Measurements from ENCODE around the gene SLC2A11. TPM values are rescaled to one million over a fixed set of nuclear protein-coding genes. Genes with fewer than 3 reads are reported as not detected.
A peak's percentile ranks its signal among the peaks of the same experiment; 100 is the strongest.

Gene SLC2A11
- total and polyA plus RNA-seq, 9 of the 15 experiments (the other 6 are each of a cell fraction or from before 2014, with no cell fraction given) = 0.44 to 2.7 (median 2.1) TPM

DNA sequence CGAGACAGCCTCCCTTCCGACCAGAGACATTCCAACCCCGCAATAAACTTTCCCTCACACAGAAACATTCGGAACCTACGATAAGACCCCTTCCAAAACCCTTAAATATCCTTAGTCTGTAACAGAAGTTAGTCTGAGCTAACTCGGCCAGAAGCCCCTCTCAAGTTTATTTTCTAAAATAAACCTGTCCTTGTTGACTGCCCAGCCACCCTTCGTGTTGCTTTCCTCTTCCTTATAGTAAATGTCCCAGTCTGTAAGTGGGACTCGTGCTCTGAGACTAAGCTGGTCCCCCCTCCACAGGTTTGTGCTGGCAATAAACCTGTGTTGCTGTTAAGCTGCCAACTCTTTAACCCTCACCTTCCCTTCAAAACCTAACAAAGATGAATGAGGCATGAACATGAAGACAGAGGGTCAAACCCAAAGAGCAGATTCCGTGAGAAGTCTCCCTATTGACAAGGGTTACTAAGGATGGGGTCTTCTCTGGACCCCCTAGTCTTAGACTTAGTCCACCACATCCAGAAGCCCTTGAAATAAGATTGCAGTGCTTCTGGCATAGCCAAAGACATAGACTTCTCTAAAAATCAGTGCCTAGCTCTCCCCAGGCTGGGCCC lies 54.7 kb downstream of the SLC2A11 start:
- Histone ChIP-seq H3K4me2 (ENCODE audit: insufficient read depth, low read length) (no peak overlapping the region), H3K27me3 (ENCODE audit: control insufficient read depth in 2 of 2, insufficient read depth in 2 of 2, low read length in 2 of 2) (no peaks in the 10 kb centered on the region), H3K9ac (ENCODE audit: insufficient read depth in 1 of 2, low read depth in 2 of 2, low read length in 2 of 2) (no peak overlapping the region), H3K27ac (ENCODE audit: extremely low read depth, low read depth, low read length) (no peak overlapping the region), H3K36me3 (ENCODE audit: control insufficient read depth, insufficient read depth, low read length) (peaks cover 18% of the 10 kb centered on the region; the same call in 2 of the 3 replicates), H3K4me3 (no peak overlapping the region), H3K4me1 (replicated peaks in 1 of 2; ENCODE audit: control insufficient read depth in 2 of 2, insufficient read depth in 2 of 2, low read length in 2 of 2) (no peaks in the 10 kb centered on the region; a peak in 1 of 5 replicates), H2AFZ (ENCODE audit: low read depth, low read length) (no peak overlapping the region), H4K20me1 (replicated peaks; ENCODE audit: control insufficient read depth, insufficient read depth, low read length) (no peaks in the 10 kb centered on the region), H3K79me2 (ENCODE audit: control insufficient read depth, insufficient read depth, low read length) (no peaks in the 10 kb centered on the region; the same call in 2 of the 3 replicates), H3K9me1 (ENCODE audit: control insufficient read depth, insufficient read depth, low read length) (no peaks in the 10 kb centered on the region), H3K9me3 (replicated peaks; ENCODE audit: control insufficient read depth, insufficient read depth, low read depth, low read length) (no peaks in the 10 kb centered on the region)
- ATAC-seq (no peak), DNase-seq (ENCODE audit: extremely low read depth in 1 of 4, low spot score in 3 of 4) (no peak), FAIRE-seq (no peak)
- no TSS peak for BruUV-seq (replicated peaks)
- POLR2A ChIA-PET = interaction anchor here (2.9 kb wide), 1 partner anchor 10 kb away, joined by 13 read pairs; no protein-coding TSS in a partner anchor
- CTCF ChIA-PET (ENCODE audit: low intra/inter-chr PET ratio) = no interaction called here
- TF ChIP-seq ZNF707 (CRISPR knock-in tag; conservative IDR thresholded peaks at IDR 0.05) (0 out of 2 replicates have a peak, but pooled peaks have one; percentile 40), ARID1B (IDR thresholded peaks at IDR 0.05) (no peak), GTF2E2 (tag; IDR thresholded peaks at IDR 0.05) (no peak), HNRNPK (IDR thresholded peaks at IDR 0.05; ENCODE audit: low read depth, low read length, poor library complexity, severe bottlenecking) (no peak)
- TF ChIP-seq, protein P1, sequence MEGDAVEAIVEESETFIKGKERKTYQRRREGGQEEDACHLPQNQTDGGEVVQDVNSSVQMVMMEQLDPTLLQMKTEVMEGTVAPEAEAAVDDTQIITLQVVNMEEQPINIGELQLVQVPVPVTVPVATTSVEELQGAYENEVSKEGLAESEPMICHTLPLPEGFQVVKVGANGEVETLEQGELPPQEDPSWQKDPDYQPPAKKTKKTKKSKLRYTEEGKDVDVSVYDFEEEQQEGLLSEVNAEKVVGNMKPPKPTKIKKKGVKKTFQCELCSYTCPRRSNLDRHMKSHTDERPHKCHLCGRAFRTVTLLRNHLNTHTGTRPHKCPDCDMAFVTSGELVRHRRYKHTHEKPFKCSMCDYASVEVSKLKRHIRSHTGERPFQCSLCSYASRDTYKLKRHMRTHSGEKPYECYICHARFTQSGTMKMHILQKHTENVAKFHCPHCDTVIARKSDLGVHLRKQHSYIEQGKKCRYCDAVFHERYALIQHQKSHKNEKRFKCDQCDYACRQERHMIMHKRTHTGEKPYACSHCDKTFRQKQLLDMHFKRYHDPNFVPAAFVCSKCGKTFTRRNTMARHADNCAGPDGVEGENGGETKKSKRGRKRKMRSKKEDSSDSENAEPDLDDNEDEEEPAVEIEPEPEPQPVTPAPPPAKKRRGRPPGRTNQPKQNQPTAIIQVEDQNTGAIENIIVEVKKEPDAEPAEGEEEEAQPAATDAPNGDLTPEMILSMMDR (IDR thresholded peaks at IDR 0.05 in 2 of 3, conservative IDR thresholded peaks at IDR 0.05 in 1 of 3; ENCODE audit: insufficient read depth in 2 of 3, low read depth in 1 of 3, low read length in 3 of 3) = no peak
- TF ChIP-seq, protein P2, sequence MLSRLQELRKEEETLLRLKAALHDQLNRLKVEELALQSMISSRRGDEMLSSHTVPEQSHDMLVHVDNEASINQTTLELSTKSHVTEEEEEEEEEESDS (CRISPR knock-in tag; IDR thresholded peaks at IDR 0.05) = no peak
- intact Hi-C loops (cut with micrococcal nuclease) (no loop called here), in situ Hi-C loops (cut with MboI) (no loop called here)
- 92% methylated on average over 9 of the region's 9 CpGs for WGBS (ENCODE audit: insufficient coverage, low coverage, missing lambda C conversion rate)
